Keratinocyte (primary cell): Measurements from ENCODE around the gene ACBD6.

Source experiments
- EZH2 ChIP-seq: IDR thresholded peaks from one replicate; pipeline ENCODE4 v1.6.1; 2012; ENCODE audit warnings: inconsistent platforms, mild to moderate bottlenecking, low read length, moderate library complexity
- TF ChIP-seq, protein P1 (sequence below), 3 experiments: IDR thresholded peaks in 1 of 3; conservative IDR thresholded peaks in 1 of 3; optimal IDR thresholded peaks in 1 of 3; 2 replicates in 2 of 3; 3 replicates in 1 of 3; pipeline versions ENCODE3 to v1.5.1; 2011; ENCODE audit warnings: low read length in 3 of 3, mild to moderate bottlenecking in 3 of 3, moderate library complexity in 2 of 3, control low read depth in 1 of 3, inconsistent platforms in 1 of 3; ENCODE audit not compliant: insufficient read depth in 2 of 3; ENCODE audit errors: extremely low read depth in 1 of 3

GRCh38 chr1:180424848-180425457, 77.4 kb downstream of the ACBD6 start:
- TF ChIP-seq, protein P1, sequence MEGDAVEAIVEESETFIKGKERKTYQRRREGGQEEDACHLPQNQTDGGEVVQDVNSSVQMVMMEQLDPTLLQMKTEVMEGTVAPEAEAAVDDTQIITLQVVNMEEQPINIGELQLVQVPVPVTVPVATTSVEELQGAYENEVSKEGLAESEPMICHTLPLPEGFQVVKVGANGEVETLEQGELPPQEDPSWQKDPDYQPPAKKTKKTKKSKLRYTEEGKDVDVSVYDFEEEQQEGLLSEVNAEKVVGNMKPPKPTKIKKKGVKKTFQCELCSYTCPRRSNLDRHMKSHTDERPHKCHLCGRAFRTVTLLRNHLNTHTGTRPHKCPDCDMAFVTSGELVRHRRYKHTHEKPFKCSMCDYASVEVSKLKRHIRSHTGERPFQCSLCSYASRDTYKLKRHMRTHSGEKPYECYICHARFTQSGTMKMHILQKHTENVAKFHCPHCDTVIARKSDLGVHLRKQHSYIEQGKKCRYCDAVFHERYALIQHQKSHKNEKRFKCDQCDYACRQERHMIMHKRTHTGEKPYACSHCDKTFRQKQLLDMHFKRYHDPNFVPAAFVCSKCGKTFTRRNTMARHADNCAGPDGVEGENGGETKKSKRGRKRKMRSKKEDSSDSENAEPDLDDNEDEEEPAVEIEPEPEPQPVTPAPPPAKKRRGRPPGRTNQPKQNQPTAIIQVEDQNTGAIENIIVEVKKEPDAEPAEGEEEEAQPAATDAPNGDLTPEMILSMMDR (optimal IDR thresholded peaks at IDR 0.05 in 1 of 3, IDR thresholded peaks at IDR 0.05 in 1 of 3, conservative IDR thresholded peaks at IDR 0.05 in 1 of 3; ENCODE audit: extremely low read depth in 1 of 3, insufficient read depth in 2 of 3, low read length in 3 of 3): no peak
- no peak for TF ChIP-seq EZH2
